ENCODE measurements around the gene CENPU.

Gene CENPU

DNA sequence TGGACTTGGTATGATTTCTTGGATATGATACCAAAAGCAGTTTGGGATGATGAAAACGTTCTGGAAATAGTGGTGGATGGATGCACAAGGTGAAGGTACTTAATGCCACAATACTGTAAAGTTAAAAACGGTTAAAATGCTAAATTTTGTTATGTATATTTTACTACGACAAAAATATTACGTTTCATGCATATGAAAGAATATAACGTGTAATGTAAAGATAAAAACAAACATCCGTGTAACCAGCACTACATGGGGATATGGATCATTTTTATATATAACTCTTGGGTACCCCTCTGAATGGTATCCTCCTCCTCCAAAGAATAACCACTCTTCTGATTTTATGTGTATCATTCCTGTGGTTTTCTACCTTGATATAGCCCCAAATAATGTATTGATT, 862 bp upstream of the CENPU start:
- H3K79me2 ChIP-seq (ENCODE audit: control insufficient read depth, insufficient read depth, low read length, unreplicated experiment): peaks cover 26% of the 10 kb centered on the region
- H3K4me3 ChIP-seq (ENCODE audit: low read depth, low read length): peak overlapping the region; percentile 83
- H3K4me1 ChIP-seq (ENCODE audit: control insufficient read depth, insufficient read depth, low read length, unreplicated experiment): peaks cover 25% of the 10 kb centered on the region
- H2AFZ ChIP-seq (ENCODE audit: low read length, unreplicated experiment): peak overlapping the region; percentile 8
- no peak overlapping the region for H3K27ac ChIP-seq (ENCODE audit: low read depth, low read length)
- H3K36me3 ChIP-seq (ENCODE audit: insufficient read depth, low read length): no peaks in the 10 kb centered on the region
- H3K27me3 ChIP-seq (ENCODE audit: insufficient read depth, low read length): no peaks in the 10 kb centered on the region

DNA sequence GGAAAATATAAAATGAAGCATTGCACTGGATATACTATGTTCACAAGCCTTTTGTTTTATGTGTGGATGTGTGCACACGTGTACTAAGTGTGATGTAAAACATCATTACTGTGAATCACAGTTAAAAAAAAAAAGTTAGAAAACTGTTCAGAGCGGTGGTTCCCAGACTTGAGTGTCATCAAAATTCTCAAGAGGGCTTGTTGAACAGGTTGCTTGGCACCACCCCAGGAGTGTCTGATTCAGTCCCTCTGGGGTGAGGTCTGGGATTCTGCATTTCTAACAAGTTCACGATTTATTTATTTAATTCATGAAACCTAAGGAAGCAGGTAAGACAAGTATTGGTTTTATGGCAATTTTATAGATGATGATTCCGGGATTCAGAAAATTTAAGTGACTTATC, 1.8 kb downstream of the CENPU start:
- H3K36me3 ChIP-seq (ENCODE audit: insufficient read depth, low read length): peaks cover 13% of the 10 kb centered on the region
- peak overlapping the region; percentile 37; the same call in 1 of the 2 replicates for H3K27ac ChIP-seq (ENCODE audit: low read depth, low read length)
- no peak overlapping the region for H2AFZ ChIP-seq (ENCODE audit: low read length, unreplicated experiment)
- peak overlapping the region; percentile 83 for H3K4me3 ChIP-seq (ENCODE audit: low read depth, low read length)
- H3K4me1 ChIP-seq (ENCODE audit: control insufficient read depth, insufficient read depth, low read length, unreplicated experiment): peaks cover 32% of the 10 kb centered on the region
- H3K79me2 ChIP-seq (ENCODE audit: control insufficient read depth, insufficient read depth, low read length, unreplicated experiment): peaks cover 33% of the 10 kb centered on the region
- no peaks in the 10 kb centered on the region for H3K27me3 ChIP-seq (ENCODE audit: insufficient read depth, low read length)

DNA sequence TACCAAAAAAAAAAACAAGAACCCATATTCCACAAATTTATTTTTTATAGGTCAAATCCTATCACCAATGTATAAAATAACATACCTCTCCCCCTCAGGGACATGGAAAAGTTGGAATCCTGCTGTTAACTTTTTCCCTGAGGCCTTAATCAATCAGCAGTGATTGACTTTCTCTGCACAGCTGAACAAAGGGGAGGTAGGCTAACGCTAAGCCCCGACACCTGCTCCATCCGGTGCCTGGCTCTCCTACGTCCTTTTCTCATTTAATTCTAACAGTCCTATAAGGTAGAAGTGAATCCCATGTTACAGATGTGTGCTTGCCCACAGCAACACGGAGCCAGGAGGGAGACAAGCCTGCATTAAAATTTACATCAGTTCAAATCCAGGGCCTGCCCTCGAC, 2.8 kb downstream of the CENPU start:
- Histone ChIP-seq H3K4me3 (ENCODE audit: low read depth, low read length) (no peak overlapping the region), H2AFZ (ENCODE audit: low read length, unreplicated experiment) (no peak overlapping the region), H3K79me2 (ENCODE audit: control insufficient read depth, insufficient read depth, low read length, unreplicated experiment) (peaks cover 34% of the 10 kb centered on the region), H3K36me3 (ENCODE audit: insufficient read depth, low read length) (peaks cover 14% of the 10 kb centered on the region), H3K4me1 (ENCODE audit: control insufficient read depth, insufficient read depth, low read length, unreplicated experiment) (peaks cover 32% of the 10 kb centered on the region), H3K27ac (ENCODE audit: low read depth, low read length) (no peak overlapping the region), H3K27me3 (ENCODE audit: insufficient read depth, low read length) (no peaks in the 10 kb centered on the region)

DNA sequence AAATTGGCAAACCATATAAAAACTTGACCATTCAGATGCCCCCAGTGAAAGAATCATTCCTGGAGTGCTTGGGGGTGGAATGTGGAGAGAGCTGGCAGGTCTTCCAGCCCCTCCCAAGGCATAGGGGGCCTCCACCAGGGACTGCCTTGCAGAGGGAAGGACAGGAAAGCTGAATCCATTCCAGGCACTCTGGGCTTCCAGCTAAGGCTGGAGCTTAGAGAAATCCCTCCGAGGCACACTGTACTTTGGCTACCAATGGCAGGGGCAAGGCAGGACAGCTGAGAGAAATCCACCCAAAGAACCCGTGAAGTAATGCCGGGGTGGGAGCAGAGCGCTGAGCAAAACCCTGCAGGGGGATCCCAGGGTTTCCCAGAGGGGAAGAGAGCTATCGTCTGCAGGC, 4.0 kb downstream of the CENPU start:
- Histone ChIP-seq H3K4me3 (ENCODE audit: low read depth, low read length) (no peak overlapping the region), H3K27me3 (ENCODE audit: insufficient read depth, low read length) (no peaks in the 10 kb centered on the region), H2AFZ (ENCODE audit: low read length, unreplicated experiment) (no peak overlapping the region), H3K36me3 (ENCODE audit: insufficient read depth, low read length) (peaks cover 14% of the 10 kb centered on the region), H3K4me1 (ENCODE audit: control insufficient read depth, insufficient read depth, low read length, unreplicated experiment) (peaks cover 32% of the 10 kb centered on the region), H3K79me2 (ENCODE audit: control insufficient read depth, insufficient read depth, low read length, unreplicated experiment) (peaks cover 34% of the 10 kb centered on the region), H3K27ac (ENCODE audit: low read depth, low read length) (no peak overlapping the region)

DNA sequence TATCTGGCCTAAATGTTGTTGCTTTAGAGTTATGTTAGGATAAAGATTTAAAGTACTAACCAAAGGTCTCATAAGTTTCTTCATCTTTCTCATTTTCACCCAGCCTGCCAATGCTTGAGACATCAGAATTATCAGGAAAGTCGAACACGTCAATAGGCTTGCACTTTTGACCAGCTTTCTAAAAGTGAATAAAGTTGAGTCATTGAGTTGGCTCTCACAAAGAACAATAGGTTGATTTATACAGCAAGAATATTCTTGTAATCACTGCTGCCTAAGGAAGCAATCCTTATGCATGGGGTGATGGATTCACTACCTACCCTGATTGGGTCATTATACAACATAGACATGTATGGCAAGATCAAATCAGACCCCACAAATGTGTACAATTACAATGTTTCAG, 5.0 kb downstream of the CENPU start:
- Histone ChIP-seq H3K27me3 (ENCODE audit: insufficient read depth, low read length) (no peaks in the 10 kb centered on the region), H3K4me3 (ENCODE audit: low read depth, low read length) (no peak overlapping the region), H3K79me2 (ENCODE audit: control insufficient read depth, insufficient read depth, low read length, unreplicated experiment) (peaks cover 34% of the 10 kb centered on the region), H2AFZ (ENCODE audit: low read length, unreplicated experiment) (no peak overlapping the region), H3K27ac (ENCODE audit: low read depth, low read length) (peak overlapping the region; percentile 29), H3K4me1 (ENCODE audit: control insufficient read depth, insufficient read depth, low read length, unreplicated experiment) (peaks cover 32% of the 10 kb centered on the region), H3K36me3 (ENCODE audit: insufficient read depth, low read length) (peaks cover 21% of the 10 kb centered on the region)

DNA sequence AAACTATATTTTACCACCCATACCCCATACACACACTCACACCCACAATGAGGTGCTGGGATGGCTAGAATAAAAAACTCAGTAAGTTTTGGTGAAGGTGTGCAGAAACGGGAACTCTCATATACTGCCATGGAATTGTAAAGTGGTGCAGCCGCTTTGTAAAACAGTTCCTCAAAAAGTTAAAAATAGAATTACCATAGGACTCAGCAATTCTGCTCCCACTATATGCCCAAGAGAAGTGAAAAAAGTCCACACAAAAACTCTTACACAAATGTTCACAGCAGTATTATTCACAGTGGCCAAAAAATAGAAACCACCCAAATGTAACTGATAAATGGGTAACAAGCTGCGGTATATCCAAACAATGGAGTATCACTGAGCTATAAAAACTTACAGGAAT, 6.5 kb downstream of the CENPU start:
- Histone ChIP-seq H3K36me3 (ENCODE audit: insufficient read depth, low read length) (peaks cover 26% of the 10 kb centered on the region), H3K4me1 (ENCODE audit: control insufficient read depth, insufficient read depth, low read length, unreplicated experiment) (peaks cover 29% of the 10 kb centered on the region), H2AFZ (ENCODE audit: low read length, unreplicated experiment) (no peak overlapping the region), H3K4me3 (ENCODE audit: low read depth, low read length) (no peak overlapping the region), H3K27ac (ENCODE audit: low read depth, low read length) (no peak overlapping the region), H3K79me2 (ENCODE audit: control insufficient read depth, insufficient read depth, low read length, unreplicated experiment) (peaks cover 28% of the 10 kb centered on the region), H3K27me3 (ENCODE audit: insufficient read depth, low read length) (no peaks in the 10 kb centered on the region)

DNA sequence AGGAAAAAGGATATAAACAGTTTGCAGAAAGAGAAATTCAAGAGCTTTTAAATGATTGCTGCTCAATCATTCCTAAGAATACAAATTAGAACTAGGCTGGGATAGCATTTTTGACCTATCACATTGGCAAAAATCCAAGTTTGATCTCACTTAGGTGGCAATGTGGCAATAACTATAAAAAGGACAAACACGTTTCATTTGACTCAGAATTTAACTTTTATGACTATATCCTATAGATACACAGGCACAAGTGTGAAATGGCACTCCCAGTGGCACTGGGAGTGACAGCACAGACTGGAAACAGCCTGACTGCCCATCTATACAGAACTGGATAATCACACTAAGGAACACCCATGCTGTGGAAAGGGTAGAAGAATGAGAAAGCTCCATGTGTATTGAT, 11.1 kb downstream of the CENPU start:
- H3K4me3 ChIP-seq (ENCODE audit: low read depth, low read length): no peak overlapping the region
- peaks cover 11% of the 10 kb centered on the region for H3K79me2 ChIP-seq (ENCODE audit: control insufficient read depth, insufficient read depth, low read length, unreplicated experiment)
- H3K27me3 ChIP-seq (ENCODE audit: insufficient read depth, low read length): no peaks in the 10 kb centered on the region
- no peak overlapping the region for H2AFZ ChIP-seq (ENCODE audit: low read length, unreplicated experiment)
- no peak overlapping the region for H3K27ac ChIP-seq (ENCODE audit: low read depth, low read length)
- H3K4me1 ChIP-seq (ENCODE audit: control insufficient read depth, insufficient read depth, low read length, unreplicated experiment): no peaks in the 10 kb centered on the region
- H3K36me3 ChIP-seq (ENCODE audit: insufficient read depth, low read length): peaks cover 42% of the 10 kb centered on the region

DNA sequence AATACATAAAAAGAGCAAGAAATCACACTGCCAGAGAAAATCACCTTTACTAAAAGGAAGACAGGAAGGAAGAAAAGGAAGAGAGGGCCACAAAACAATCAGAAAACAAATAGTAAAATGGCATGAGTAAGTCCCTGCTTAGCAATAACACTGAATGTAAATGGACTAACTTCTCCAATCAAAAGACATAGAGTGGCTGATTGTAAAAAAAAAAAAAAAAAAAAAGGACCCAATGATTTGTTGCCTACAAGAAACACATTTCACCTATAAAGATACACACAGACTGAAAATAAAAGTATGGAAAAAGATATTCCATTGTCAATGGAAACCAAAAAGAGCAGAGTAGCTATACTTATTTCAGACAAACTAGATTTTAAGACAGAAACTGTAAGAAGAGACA, 12.6 kb downstream of the CENPU start:
- H3K27ac ChIP-seq (ENCODE audit: low read depth, low read length): no peak overlapping the region
- H3K4me3 ChIP-seq (ENCODE audit: low read depth, low read length): no peak overlapping the region
- H3K27me3 ChIP-seq (ENCODE audit: insufficient read depth, low read length): no peaks in the 10 kb centered on the region
- no peaks in the 10 kb centered on the region for H3K4me1 ChIP-seq (ENCODE audit: control insufficient read depth, insufficient read depth, low read length, unreplicated experiment)
- H2AFZ ChIP-seq (ENCODE audit: low read length, unreplicated experiment): no peak overlapping the region
- H3K36me3 ChIP-seq (ENCODE audit: insufficient read depth, low read length): peaks cover 41% of the 10 kb centered on the region
- H3K79me2 ChIP-seq (ENCODE audit: control insufficient read depth, insufficient read depth, low read length, unreplicated experiment): peaks cover 4% of the 10 kb centered on the region

DNA sequence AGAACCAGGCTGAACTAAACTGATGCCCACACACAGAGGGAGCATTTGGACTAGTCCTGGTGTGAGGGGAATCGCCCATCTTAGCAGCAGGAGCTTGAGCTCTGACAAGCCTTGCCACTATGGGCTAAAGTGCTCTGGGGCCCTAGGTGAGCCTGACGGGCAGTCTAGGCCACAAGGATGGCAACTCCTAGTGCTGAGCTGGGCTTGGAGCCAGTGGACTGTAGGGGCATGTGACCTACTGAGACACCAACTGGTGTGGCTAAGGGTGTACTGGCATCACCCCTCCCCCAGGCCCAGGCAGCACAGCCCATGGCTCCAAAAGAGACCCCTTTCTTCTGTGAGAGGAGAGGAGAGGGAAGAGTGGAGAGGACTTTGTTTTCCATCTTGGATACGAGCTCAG, 14.5 kb downstream of the CENPU start:
- peaks cover 4% of the 10 kb centered on the region for H3K79me2 ChIP-seq (ENCODE audit: control insufficient read depth, insufficient read depth, low read length, unreplicated experiment)
- H2AFZ ChIP-seq (ENCODE audit: low read length, unreplicated experiment): no peak overlapping the region
- H3K36me3 ChIP-seq (ENCODE audit: insufficient read depth, low read length): peaks cover 38% of the 10 kb centered on the region
- no peaks in the 10 kb centered on the region for H3K4me1 ChIP-seq (ENCODE audit: control insufficient read depth, insufficient read depth, low read length, unreplicated experiment)
- no peak overlapping the region for H3K27ac ChIP-seq (ENCODE audit: low read depth, low read length)
- H3K27me3 ChIP-seq (ENCODE audit: insufficient read depth, low read length): no peaks in the 10 kb centered on the region
- no peak overlapping the region for H3K4me3 ChIP-seq (ENCODE audit: low read depth, low read length)

DNA sequence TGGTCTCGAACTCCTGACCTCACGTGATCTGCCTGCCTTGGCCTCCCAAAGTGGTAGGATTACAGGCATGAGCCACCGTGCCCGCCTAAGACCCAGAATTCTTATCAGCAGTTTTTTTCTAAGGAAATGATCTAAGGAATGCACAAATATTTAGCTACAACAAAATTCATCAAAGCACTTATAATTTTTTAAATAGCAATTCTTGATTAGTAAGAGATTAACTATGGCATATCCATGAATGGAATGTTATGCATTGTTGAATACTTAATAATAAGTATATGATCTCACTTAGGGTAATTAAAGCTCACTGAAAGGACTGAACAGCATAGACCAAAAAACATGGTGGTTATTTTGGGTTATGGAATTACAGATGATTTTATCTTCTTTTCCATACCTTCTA, 18.4 kb downstream of the CENPU start:
- no peaks in the 10 kb centered on the region for H3K27me3 ChIP-seq (ENCODE audit: insufficient read depth, low read length)
- H3K79me2 ChIP-seq (ENCODE audit: control insufficient read depth, insufficient read depth, low read length, unreplicated experiment): peaks cover 4% of the 10 kb centered on the region
- H3K27ac ChIP-seq (ENCODE audit: low read depth, low read length): no peak overlapping the region
- H2AFZ ChIP-seq (ENCODE audit: low read length, unreplicated experiment): no peak overlapping the region
- H3K4me1 ChIP-seq (ENCODE audit: control insufficient read depth, insufficient read depth, low read length, unreplicated experiment): no peaks in the 10 kb centered on the region
- H3K36me3 ChIP-seq (ENCODE audit: insufficient read depth, low read length): peaks cover 19% of the 10 kb centered on the region
- no peak overlapping the region for H3K4me3 ChIP-seq (ENCODE audit: low read depth, low read length)

DNA sequence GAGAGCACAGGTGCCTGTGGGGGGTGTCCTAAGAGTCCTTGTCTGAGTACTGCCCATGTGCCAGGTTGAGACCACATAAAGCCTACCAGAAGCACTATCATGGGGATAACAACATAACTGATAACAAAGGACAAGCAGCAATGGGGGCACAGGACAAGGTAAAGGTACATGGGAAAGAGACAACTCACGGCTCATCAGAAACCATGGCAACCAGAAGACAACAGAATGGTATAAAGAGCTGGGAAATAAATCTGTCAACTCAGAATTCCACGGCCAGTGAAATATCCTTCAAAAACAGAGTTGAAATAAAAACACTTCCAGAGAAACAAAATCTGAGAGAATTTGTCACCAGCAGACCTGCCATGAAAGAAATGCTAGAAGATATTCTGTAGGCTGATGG, 20.0 kb downstream of the CENPU start:
- Histone ChIP-seq H3K36me3 (ENCODE audit: insufficient read depth, low read length) (peaks cover 29% of the 10 kb centered on the region), H3K79me2 (ENCODE audit: control insufficient read depth, insufficient read depth, low read length, unreplicated experiment) (peaks cover 3% of the 10 kb centered on the region), H3K27ac (ENCODE audit: low read depth, low read length) (no peak overlapping the region), H3K27me3 (ENCODE audit: insufficient read depth, low read length) (no peaks in the 10 kb centered on the region), H3K4me3 (ENCODE audit: low read depth, low read length) (no peak overlapping the region), H2AFZ (ENCODE audit: low read length, unreplicated experiment) (no peak overlapping the region), H3K4me1 (ENCODE audit: control insufficient read depth, insufficient read depth, low read length, unreplicated experiment) (no peaks in the 10 kb centered on the region)

Measured in ACC112 (cell line).